H1 (cell line): ENCODE data around the gene LDLRAD4. TPM values are rescaled to one million over a fixed set of nuclear protein-coding genes. Genes with fewer than 3 reads are reported as not detected.

ENCODE experiments used
- CTCF ChIA-PET: fragments of 300-600 bp; sonication (Branson Sonifier 250); formaldehyde crosslinking; loops from one replicate; lab custom pipeline; 2021; ENCODE audit not compliant: partially characterized antibody; lab: Charles Lee
- POLR2A ChIA-PET: fragments of 300-600 bp; sonication (Branson Sonifier 250); formaldehyde crosslinking; loops from one replicate; lab custom pipeline; 2021; ENCODE audit warnings: inconsistent platforms; ENCODE audit not compliant: partially characterized antibody; lab: Charles Lee
- DNase-seq, 2 experiments: peaks; one replicate each; pipeline versions ENCODE4 v3.0.0 to v3.0.0-alpha.2; 2010 to 2022; ENCODE audit warnings: low spot score in 2 of 2, low read depth in 1 of 2, mixed read lengths in 1 of 2
- FAIRE-seq: peaks from 2 replicates; lab custom pipeline; 2011; peaks lifted over from hg19 to GRCh38; lab: Jason Lieb, UNC
- H2AFZ ChIP-seq: 2 replicates; pipeline ENCODE4 v1.8.1; 2012; ENCODE audit warnings: low read length, inconsistent platforms
- H2AK5ac ChIP-seq: 2 replicates; pipeline ENCODE4 v1.6.1; 2013; ENCODE audit warnings: low read depth, low read length
- H2BK120ac ChIP-seq: replicated peaks from 2 replicates; pipeline ENCODE3; 2013; ENCODE audit warnings: low read depth, low read length, inconsistent platforms
- H2BK12ac ChIP-seq: 2 replicates; pipeline ENCODE4 v1.6.1; 2013; ENCODE audit warnings: low read depth, low read length
- H2BK15ac ChIP-seq: 2 replicates; pipeline ENCODE4 v1.6.1; 2013; ENCODE audit warnings: low read length
- H2BK20ac ChIP-seq: 2 replicates; pipeline ENCODE4 v1.6.1; 2013; ENCODE audit warnings: low read length
- H2BK5ac ChIP-seq: 2 replicates; pipeline ENCODE4 v1.6.1; 2013; ENCODE audit warnings: low read depth, low read length
- H3K14ac ChIP-seq: 2 replicates; pipeline ENCODE4 v1.6.1; 2013; ENCODE audit warnings: inconsistent platforms; ENCODE audit not compliant: insufficient read length
- H3K18ac ChIP-seq: 2 replicates; pipeline ENCODE4 v1.6.1; 2013; ENCODE audit warnings: low read length; ENCODE audit errors: extremely low read depth
- H3K23ac ChIP-seq: 2 replicates; pipeline ENCODE4 v1.6.1; 2013; ENCODE audit warnings: inconsistent platforms; ENCODE audit not compliant: insufficient read length
- H3K23me2 ChIP-seq: 2 replicates; pipeline ENCODE4 v1.6.1; 2013; ENCODE audit warnings: low read depth, low read length
- H3K27ac ChIP-seq: 2 replicates; pipeline ENCODE4 v1.6.1; 2011; ENCODE audit warnings: low read depth, low read length, inconsistent platforms
- H3K27me3 ChIP-seq, 4 experiments: replicated peaks in 1 of 4; 1 replicate in 1 of 4; 2 replicates in 3 of 4; pipeline versions ENCODE4 v1.6.1 to v1.8.1; 2011 to 2013; ENCODE audit warnings: low read length in 3 of 4, mild to moderate bottlenecking in 3 of 4, inconsistent platforms in 2 of 4, mixed read lengths in 2 of 4, moderate library complexity in 1 of 4; ENCODE audit not compliant: control insufficient read depth in 3 of 4, insufficient read depth in 3 of 4; ENCODE audit errors: extremely low read depth in 1 of 4
- H3K36me3 ChIP-seq, 4 experiments: 2 replicates each; pipeline versions ENCODE4 v1.6.1 to v1.8.1; 2011 to 2013; ENCODE audit warnings: mild to moderate bottlenecking in 4 of 4, low read length in 3 of 4, moderate library complexity in 2 of 4, control low read depth in 1 of 4, inconsistent platforms in 1 of 4; ENCODE audit not compliant: insufficient read depth in 4 of 4, control insufficient read depth in 2 of 4
- H3K4ac ChIP-seq: replicated peaks from 2 replicates; pipeline ENCODE3; 2013; ENCODE audit warnings: low read length, low read depth, mixed read lengths, inconsistent platforms; ENCODE audit not compliant: insufficient read length
- H3K4me1 ChIP-seq, 4 experiments: replicated peaks in 1 of 4; 1 replicate in 1 of 4; 2 replicates in 3 of 4; pipeline versions ENCODE4 v1.6.1 to v1.8.1; 2011 to 2013; ENCODE audit warnings: low read length in 3 of 4, inconsistent platforms in 2 of 4, mixed read lengths in 1 of 4; ENCODE audit not compliant: insufficient read depth in 4 of 4, control insufficient read depth in 3 of 4
- H3K4me2 ChIP-seq, 2 experiments: 2 replicates each; pipeline versions ENCODE4 v1.6.1 to v1.8.1; 2011 to 2013; ENCODE audit warnings: low read depth in 2 of 2, low read length in 2 of 2, control low read depth in 1 of 2, inconsistent platforms in 1 of 2, mild to moderate bottlenecking in 1 of 2; ENCODE audit not compliant: insufficient read depth in 1 of 2
- H3K4me3 ChIP-seq, 4 experiments: fragments of 200-600, 300-600 bp in 1 of 4; sonication (generic), shearing (Covaris generic), sonication (Bioruptor Twin) in 1 of 4; 2 replicates each; pipeline versions ENCODE4 v1.5.1 to v1.8.1; 2011 to 2016; ENCODE audit warnings: low read length in 4 of 4, low read depth in 3 of 4, control low read depth in 2 of 4, inconsistent platforms in 2 of 4, mild to moderate bottlenecking in 2 of 4, mixed read lengths in 1 of 4, moderate library complexity in 1 of 4; ENCODE audit not compliant: insufficient read depth in 2 of 4; ENCODE audit errors: extremely low read depth in 1 of 4
- H3K56ac ChIP-seq: replicated peaks from 2 replicates; pipeline ENCODE3; 2013; ENCODE audit warnings: low read depth, mild to moderate bottlenecking, mixed read lengths, low read length, inconsistent platforms; ENCODE audit not compliant: insufficient read length
- H3K79me1 ChIP-seq: 2 replicates; pipeline ENCODE4 v1.6.1; 2013; ENCODE audit warnings: low read depth, low read length, control low read depth
- H3K79me2 ChIP-seq, 2 experiments: 2 replicates each; pipeline versions ENCODE4 v1.6.1 to v1.8.1; 2012 to 2013; ENCODE audit warnings: low read length in 2 of 2, mild to moderate bottlenecking in 2 of 2, inconsistent platforms in 1 of 2; ENCODE audit not compliant: insufficient read depth in 2 of 2, control insufficient read depth in 1 of 2
- H3K9ac ChIP-seq, 4 experiments: replicated peaks in 1 of 4; 1 replicate in 1 of 4; 2 replicates in 3 of 4; pipeline versions ENCODE4 v1.6.1 to v1.8.1; 2011 to 2013; ENCODE audit warnings: low read depth in 3 of 4, low read length in 3 of 4, control low read depth in 2 of 4, mild to moderate bottlenecking in 2 of 4, moderate library complexity in 2 of 4, inconsistent platforms in 1 of 4; ENCODE audit errors: extremely low read depth in 1 of 4
- H3K9me3 ChIP-seq, 2 experiments: 2 replicates each; pipeline versions ENCODE4 v1.6.1 to v1.8.1; 2012 to 2013; ENCODE audit warnings: mild to moderate bottlenecking in 2 of 2, moderate library complexity in 2 of 2, control low read depth in 1 of 2, inconsistent platforms in 1 of 2, low read depth in 1 of 2, low read length in 1 of 2, mixed read lengths in 1 of 2; ENCODE audit not compliant: insufficient read depth in 2 of 2
- H4K20me1 ChIP-seq, 2 experiments: replicated peaks in 1 of 2; 2 replicates each; pipeline versions ENCODE3 to v1.8.1; 2011 to 2013; ENCODE audit warnings: inconsistent platforms in 2 of 2, low read length in 2 of 2, mild to moderate bottlenecking in 1 of 2; ENCODE audit not compliant: insufficient read depth in 2 of 2, control insufficient read depth in 1 of 2
- H4K5ac ChIP-seq: 2 replicates; pipeline ENCODE4 v1.6.1; 2013; ENCODE audit warnings: low read length, low read depth, mixed read lengths, inconsistent platforms; ENCODE audit not compliant: insufficient read length
- H4K8ac ChIP-seq: 2 replicates; pipeline ENCODE4 v1.8.0; 2013; ENCODE audit warnings: mild to moderate bottlenecking, moderate library complexity, low read length, inconsistent platforms; ENCODE audit not compliant: insufficient read depth; ENCODE audit errors: extremely low read depth
- H4K91ac ChIP-seq: replicated peaks from 2 replicates; pipeline ENCODE3; 2013; ENCODE audit warnings: low read length, mixed read lengths, inconsistent platforms; ENCODE audit not compliant: insufficient read length
- EP300 ChIP-seq, 2 experiments: IDR thresholded peaks; 1 replicate in 1 of 2; 2 replicates in 1 of 2; pipeline ENCODE4 v1.6.1; 2011 to 2012; ENCODE audit warnings: low read depth in 2 of 2, low read length in 2 of 2, mild to moderate bottlenecking in 2 of 2, borderline replicate concordance in 1 of 2, inconsistent platforms in 1 of 2, moderate library complexity in 1 of 2
- JUND ChIP-seq: IDR thresholded peaks from 2 replicates; pipeline ENCODE4 v1.6.1; 2011; ENCODE audit warnings: mild to moderate bottlenecking, improper control_type of control experiment, low read length
- KDM1A ChIP-seq: fragments of 200-600, 300-600 bp; sonication (generic); IDR thresholded peaks from 2 replicates; pipeline ENCODE4 v1.7.1; 2016; ENCODE audit warnings: mild to moderate bottlenecking, low read length, borderline replicate concordance
- NRF1 ChIP-seq: IDR thresholded peaks from 2 replicates; pipeline ENCODE4 v1.6.1; 2011; ENCODE audit warnings: mild to moderate bottlenecking, low read depth, low read length, improper control_type of control experiment
- POLR2AphosphoS5 ChIP-seq: IDR thresholded peaks from 2 replicates; pipeline ENCODE4 v1.6.1; 2011; ENCODE audit warnings: low read depth, low read length
- POU5F1 ChIP-seq: IDR thresholded peaks from 2 replicates; pipeline ENCODE4 v1.6.1; 2011; ENCODE audit warnings: low read depth, mild to moderate bottlenecking, low read length, moderate library complexity
- TAF7 ChIP-seq: optimal IDR thresholded peaks from 2 replicates; pipeline ENCODE3; 2011; ENCODE audit warnings: low read depth, mild to moderate bottlenecking, inconsistent platforms, low read length, moderate library complexity, borderline replicate concordance
- TCF12 ChIP-seq: IDR thresholded peaks from 2 replicates; pipeline ENCODE4 v1.6.1; 2011; ENCODE audit warnings: low read depth, mild to moderate bottlenecking, low read length
- whole genome bisulfite sequencing, 2 experiments: shearing (Covaris generic) in 1 of 2; methylation state at CpG; one replicate each; pipeline versions ENCODE4 v1.1.6 to v1.1.7; 2013 to 2015; ENCODE audit warnings: low lambda C conversion rate in 2 of 2, mixed read lengths in 2 of 2, inconsistent platforms in 1 of 2, low coverage in 1 of 2, missing lambda C conversion rate in 1 of 2; ENCODE audit not compliant: insufficient replicate concordance in 2 of 2, insufficient coverage in 1 of 2, insufficient read length in 1 of 2; ENCODE audit errors: extremely low coverage in 1 of 2, missing lambda C conversion rate in 1 of 2; 5-methylcytosine and 5-hydroxymethylcytosine counted together
- polyA plus RNA-seq, 7 experiments: library from polyadenylated mRNA; depleted of rRNA in 3 of 7; stranded (reverse) in 5 of 7; unstranded in 2 of 7; fragments of >200 nt in 5 of 7; fragments of 200-250 nt in 2 of 7; gene quantifications; 1 replicate in 5 of 7; 2 replicates in 1 of 7; 4 replicates in 1 of 7; pipeline versions ENCODE4 v1.2.1 to v1.2.3, GENCODE V29; 2011 to 2013; ENCODE audit warnings: missing spikeins in 2 of 7, mixed read lengths in 2 of 7
- total RNA-seq: library from RNA; stranded (reverse); fragmentation: NEBNext Ultra II Directional; extraction: Animal tissue kit (Norgen Biotek cat#: 25700); gene quantifications from 2 replicates; pipeline ENCODE4 v1.2.1, GENCODE V29; 2021
- TF ChIP-seq, protein P1 (sequence below): IDR thresholded peaks from 2 replicates; pipeline ENCODE4 v1.6.1; 2012; ENCODE audit warnings: low read length, inconsistent platforms
- TF ChIP-seq, protein P2 (sequence below): IDR thresholded peaks from 2 replicates; pipeline ENCODE4 v1.6.1; 2011; ENCODE audit warnings: low read length, improper control_type of control experiment

LDLRAD4 gene
- total and polyA plus RNA-seq, 2 of the 8 experiments (the other 6 are each of a cell fraction or from before 2014, with no cell fraction given) = 0.77 to 1.4 TPM

DNA sequence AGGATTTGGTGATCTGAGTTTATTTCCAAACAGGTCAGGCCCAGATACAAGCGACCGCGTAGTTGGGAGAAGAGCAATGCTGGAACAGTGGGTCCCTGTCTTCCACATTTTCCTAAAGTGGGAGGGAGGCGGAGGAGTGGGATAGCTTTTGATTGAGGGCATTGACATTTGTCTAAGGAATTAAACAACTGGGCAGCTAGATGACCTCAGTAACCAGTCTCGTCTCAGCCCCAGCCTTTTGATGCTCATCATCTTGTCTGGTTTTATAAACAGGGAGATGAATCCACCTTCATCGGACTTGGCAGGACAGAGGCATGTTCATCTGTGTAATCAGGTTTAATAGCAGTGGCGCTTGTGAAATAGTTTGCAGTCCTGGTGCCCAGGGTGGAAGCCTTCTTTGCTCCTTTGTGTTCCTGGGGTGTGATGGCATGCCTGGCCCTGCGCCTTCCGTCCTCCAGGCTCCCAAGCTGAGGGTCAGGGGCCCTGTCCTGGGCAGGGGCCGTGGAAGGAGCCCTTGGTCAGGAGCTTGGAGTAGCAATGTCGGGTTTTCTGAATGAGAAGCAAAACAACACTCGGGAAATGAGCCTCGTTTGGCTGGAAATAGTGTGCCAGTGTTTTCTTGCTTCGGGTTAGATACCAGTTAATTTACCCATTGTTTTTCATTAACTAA is 314.0 kb downstream of the LDLRAD4 start:
- Histone ChIP-seq H2AK5ac (no peak overlapping the region), H3K4me3 (no peak overlapping the region), H3K14ac (no peak overlapping the region), H3K4ac (no peak overlapping the region), H2BK20ac (no peak overlapping the region), H3K18ac (no peak overlapping the region), H2BK120ac (no peak overlapping the region), H3K27ac (no peak overlapping the region), H2BK15ac (no peak overlapping the region), H3K23ac (no peak overlapping the region), H4K5ac (no peak overlapping the region), H3K9me3 (no peaks in the 10 kb centered on the region), H3K4me1 (no peaks in the 10 kb centered on the region), H2AFZ (no peak overlapping the region), H2BK5ac (no peak overlapping the region), H4K20me1 (no peaks in the 10 kb centered on the region), H4K91ac (no peak overlapping the region), H4K8ac (no peak overlapping the region), H3K27me3 (no peaks in the 10 kb centered on the region), H3K23me2 (no peaks in the 10 kb centered on the region), H3K79me1 (no peaks in the 10 kb centered on the region), H2BK12ac (no peak overlapping the region), H3K9ac (no peak overlapping the region), H3K79me2 (no peaks in the 10 kb centered on the region), H3K36me3 (no peaks in the 10 kb centered on the region), H3K4me2 (no peak overlapping the region), H3K56ac (no peak overlapping the region)
- 92% methylated on average over 14 of the region's 14 CpGs; no CpG with 5 or more reads in 1 of the 2 experiments for WGBS, 2 experiments
- POLR2A ChIA-PET = no interaction called here
- FAIRE-seq (no peak), DNase-seq (no peak)
- CTCF ChIA-PET = interaction anchor here (0.7 to 2.3 kb wide), 2 partner anchors 11 to 316 kb away, joined by 3 to 5 read pairs; no protein-coding TSS in a partner anchor
- TF ChIP-seq NRF1 (no peak), POLR2AphosphoS5 (no peak), JUND (no peak), TAF7 (no peak), KDM1A (no peak), TCF12 (no peak), POU5F1 (no peak), EP300 (IDR thresholded peaks at IDR 0.05; ENCODE audit: borderline replicate concordance in 1 of 2, low read depth in 2 of 2, low read length in 2 of 2) (no peak)
- TF ChIP-seq, protein P1, sequence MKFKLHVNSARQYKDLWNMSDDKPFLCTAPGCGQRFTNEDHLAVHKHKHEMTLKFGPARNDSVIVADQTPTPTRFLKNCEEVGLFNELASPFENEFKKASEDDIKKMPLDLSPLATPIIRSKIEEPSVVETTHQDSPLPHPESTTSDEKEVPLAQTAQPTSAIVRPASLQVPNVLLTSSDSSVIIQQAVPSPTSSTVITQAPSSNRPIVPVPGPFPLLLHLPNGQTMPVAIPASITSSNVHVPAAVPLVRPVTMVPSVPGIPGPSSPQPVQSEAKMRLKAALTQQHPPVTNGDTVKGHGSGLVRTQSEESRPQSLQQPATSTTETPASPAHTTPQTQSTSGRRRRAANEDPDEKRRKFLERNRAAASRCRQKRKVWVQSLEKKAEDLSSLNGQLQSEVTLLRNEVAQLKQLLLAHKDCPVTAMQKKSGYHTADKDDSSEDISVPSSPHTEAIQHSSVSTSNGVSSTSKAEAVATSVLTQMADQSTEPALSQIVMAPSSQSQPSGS = no peak
- TF ChIP-seq, protein P2, sequence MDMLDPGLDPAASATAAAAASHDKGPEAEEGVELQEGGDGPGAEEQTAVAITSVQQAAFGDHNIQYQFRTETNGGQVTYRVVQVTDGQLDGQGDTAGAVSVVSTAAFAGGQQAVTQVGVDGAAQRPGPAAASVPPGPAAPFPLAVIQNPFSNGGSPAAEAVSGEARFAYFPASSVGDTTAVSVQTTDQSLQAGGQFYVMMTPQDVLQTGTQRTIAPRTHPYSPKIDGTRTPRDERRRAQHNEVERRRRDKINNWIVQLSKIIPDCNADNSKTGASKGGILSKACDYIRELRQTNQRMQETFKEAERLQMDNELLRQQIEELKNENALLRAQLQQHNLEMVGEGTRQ = no peak
